Uterus (tissue), 2 donors: ENCODE data around the gene NOTCH2.

Experiments used
- POLR2A ChIP-seq, 2 donors: fragments of 450-650 bp; IDR thresholded peaks; one replicate each; pipeline ENCODE4 v1.6.1; 2016; ENCODE audit warnings: antibody characterized with exemption in 2 of 2, mild to moderate bottlenecking in 1 of 2, moderate library complexity in 1 of 2
- TF ChIP-seq, protein P1 (sequence below), 4 experiments: fragments of 200-600 bp in 2 of 4; fragments of 450-650 bp in 2 of 4; sonication (generic) in 2 of 4; IDR thresholded peaks; one replicate each; pipeline ENCODE4 v1.5.1; 2016 to 2019; ENCODE audit warnings: antibody characterized with exemption in 4 of 4, mild to moderate bottlenecking in 2 of 4, moderate library complexity in 1 of 4

DNA sequence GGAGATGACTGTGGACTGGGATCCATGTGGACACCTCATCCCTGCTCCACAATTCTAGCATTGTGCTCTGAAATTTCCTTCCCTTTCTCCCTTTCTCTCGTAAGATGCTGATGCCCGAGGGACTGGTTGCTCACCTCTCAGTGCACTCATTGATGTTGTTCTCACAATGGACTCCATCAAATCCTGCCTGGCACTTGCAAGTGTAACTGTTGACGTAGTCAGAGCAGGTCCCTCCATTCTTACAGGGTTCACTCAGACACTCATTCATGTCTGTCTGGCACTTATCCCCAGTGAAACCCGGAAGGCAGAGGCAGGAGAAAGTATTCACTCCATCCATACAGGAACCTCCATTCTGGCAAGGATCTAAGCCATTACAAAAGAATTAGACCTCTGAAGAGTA lies 128.1 kb downstream of the NOTCH2 start:
- TF ChIP-seq, protein P1, sequence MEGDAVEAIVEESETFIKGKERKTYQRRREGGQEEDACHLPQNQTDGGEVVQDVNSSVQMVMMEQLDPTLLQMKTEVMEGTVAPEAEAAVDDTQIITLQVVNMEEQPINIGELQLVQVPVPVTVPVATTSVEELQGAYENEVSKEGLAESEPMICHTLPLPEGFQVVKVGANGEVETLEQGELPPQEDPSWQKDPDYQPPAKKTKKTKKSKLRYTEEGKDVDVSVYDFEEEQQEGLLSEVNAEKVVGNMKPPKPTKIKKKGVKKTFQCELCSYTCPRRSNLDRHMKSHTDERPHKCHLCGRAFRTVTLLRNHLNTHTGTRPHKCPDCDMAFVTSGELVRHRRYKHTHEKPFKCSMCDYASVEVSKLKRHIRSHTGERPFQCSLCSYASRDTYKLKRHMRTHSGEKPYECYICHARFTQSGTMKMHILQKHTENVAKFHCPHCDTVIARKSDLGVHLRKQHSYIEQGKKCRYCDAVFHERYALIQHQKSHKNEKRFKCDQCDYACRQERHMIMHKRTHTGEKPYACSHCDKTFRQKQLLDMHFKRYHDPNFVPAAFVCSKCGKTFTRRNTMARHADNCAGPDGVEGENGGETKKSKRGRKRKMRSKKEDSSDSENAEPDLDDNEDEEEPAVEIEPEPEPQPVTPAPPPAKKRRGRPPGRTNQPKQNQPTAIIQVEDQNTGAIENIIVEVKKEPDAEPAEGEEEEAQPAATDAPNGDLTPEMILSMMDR (IDR thresholded peaks at IDR 0.05) = no peak
- TF ChIP-seq POLR2A (IDR thresholded peaks at IDR 0.05) = no peak
